Amygdala (tissue), 56 donors: ENCODE data around the gene ARHGAP15.

Experiments used
- DNase-seq, 56 donors: peaks; one replicate each; lab custom pipeline; 2025; lab: John Stamatoyannopoulos, UW

Gene ARHGAP15

DNA sequence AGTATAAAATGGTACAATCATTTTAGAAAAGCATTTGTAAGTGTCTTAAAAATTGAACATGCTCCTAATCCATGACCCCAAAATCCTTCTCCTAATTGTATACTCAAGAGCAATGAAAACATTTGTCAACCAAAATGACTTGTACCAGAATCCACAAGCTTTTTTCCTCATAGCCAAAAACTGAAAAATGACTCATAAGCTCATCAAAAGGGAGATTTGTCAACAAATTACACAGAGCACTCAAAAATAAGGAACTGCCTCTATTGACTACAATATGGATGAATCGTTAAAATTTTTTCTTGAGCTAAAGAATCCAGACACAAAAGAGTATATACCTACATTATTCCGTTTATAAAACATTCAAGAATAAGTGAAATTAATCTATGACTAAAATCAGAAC lies 544.8 kb downstream of the ARHGAP15 start:
- no peak for DNase-seq

- DNase-seq, result no peak
Observed at GRCh38 chr2:143675021-143675420, 545.8 kb downstream of the ARHGAP15 start.

GRCh38 chr2:143679617-143680016 lies 550.4 kb downstream of the ARHGAP15 start:
- no peak for DNase-seq

DNA sequence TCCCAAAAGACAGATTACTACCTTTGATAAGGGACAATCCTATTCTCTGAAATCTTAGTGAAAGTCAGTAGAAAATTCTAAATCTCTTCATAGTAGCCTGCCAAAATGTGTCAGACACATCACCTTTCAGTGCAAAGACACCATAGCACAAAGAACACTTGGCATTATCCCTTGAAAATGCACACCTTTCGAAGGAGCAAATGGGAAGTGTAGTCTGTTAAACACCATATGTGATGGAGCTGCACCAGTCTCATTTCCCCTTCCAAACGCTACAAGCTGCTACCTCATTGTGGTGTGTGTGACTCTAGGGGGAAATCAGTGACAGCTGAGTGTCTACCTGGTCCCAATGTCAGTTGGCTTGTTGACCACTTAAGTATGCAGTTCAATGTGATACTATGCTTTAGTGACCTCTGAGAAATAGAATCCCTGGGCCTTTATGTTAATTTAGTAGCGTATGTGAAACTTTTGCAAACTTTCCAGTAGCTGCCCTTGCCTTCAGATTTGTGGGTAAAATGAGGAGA lies 551.7 kb downstream of the ARHGAP15 start:
- DNase-seq, result no peak

DNA sequence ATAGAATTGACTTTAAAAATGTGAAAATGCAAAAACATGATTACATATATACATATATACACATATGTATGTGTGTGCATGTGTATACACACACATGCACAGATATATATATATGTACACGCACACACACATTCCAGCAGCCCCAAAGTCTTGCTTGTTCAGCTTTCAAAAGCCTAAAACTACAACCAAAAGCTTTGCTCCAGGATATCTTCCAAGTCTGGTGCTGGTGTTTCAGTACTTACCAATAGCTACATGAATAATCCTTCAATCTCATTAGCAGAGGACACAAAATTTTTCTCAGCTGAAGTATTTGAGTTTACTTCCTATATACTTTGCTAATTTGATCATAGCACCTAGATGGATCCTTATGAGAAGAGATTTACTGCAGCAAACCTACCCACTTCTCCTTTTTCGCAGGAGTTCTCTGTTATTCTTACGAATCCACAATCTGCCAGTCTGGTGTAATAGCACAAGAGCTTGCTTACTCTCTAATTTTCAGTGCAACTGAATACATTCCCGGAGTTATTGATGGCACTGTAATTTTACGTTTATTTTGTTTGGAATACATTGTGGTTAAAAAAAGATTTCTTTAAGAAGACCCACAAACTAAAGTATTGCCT lies 553.3 kb downstream of the ARHGAP15 start:
- no peak for DNase-seq

DNA sequence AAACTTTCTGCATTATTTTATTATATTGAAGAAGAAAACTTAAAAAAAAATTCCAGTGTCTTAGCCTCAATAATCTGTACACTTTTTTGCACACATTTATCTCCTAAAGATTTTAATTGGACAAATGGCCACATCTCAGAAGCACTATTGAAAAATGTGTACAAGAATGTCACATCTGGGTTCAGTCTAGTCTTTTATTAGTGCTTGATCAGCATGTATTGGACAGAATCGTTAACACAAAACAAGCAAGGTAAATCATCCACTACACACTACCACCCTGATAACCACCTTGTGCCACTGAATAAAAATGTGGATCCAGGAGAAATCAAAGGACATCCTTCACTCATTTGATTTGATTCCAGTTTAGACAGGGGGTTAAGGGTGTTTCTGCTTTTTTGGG lies 554.8 kb downstream of the ARHGAP15 start:
- DNase-seq, result no peak

- peak in 2 of 56 donors; percentile 8 to 9 for DNase-seq
Observed at GRCh38 chr2:143684551-143685320, 555.5 kb downstream of the ARHGAP15 start.

DNA sequence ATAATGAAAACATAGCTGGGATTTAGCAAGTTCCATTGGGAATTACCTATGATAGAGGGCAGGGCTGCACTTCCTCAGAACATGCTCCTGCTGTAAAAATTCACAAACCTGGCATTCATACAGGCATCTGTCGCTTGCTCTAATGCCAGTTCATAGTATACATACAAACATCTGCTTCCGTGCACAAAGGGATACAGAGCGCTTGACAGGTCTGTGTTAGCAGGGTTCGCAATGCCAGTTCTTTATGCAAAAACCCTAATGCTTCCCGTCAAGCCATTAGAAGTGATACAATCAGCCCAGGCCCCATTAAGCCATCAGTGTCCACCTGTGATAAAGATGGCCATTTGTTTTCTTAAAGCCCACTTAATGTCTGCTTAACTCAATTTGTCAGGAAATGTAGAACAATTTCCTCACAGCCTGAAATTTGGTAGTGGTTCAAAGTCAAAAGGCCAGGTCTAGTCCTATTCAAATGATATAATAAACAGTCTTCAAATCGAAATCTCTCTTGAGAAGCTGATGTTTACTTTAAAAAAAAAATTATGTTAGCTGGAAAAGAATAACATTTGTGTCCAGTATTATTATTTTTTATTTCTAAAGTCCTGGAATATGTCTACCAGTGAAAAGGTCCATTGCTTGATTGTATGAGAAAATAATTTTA lies 556.3 kb downstream of the ARHGAP15 start:
- DNase-seq, result no peak

GRCh38 chr2:143686585-143687164 lies 557.5 kb downstream of the ARHGAP15 start:
- peak in 1 of 56 donors; percentile 47 for DNase-seq

DNA sequence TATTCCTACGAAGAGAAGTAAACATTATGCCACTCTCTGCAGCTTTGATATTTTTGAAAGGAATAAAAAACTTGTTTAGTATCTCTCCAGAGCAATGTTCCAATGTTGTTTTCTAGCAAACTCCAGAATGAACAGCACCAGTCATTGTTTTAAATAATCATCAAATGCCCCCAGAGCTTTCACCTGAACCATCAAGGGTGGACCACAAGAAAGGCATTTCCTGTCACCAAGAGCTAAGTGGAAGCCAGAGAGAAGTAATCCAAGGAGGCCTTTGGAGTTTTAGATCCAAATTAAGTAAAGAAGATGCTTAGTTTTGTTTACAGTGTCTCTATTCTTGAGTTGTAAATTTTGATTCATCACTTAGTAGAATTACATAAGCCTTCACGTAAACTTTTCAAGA lies 559.0 kb downstream of the ARHGAP15 start:
- DNase-seq, result no peak

- no peak for DNase-seq
Observed at GRCh38 chr2:143688815-143689214, 559.6 kb downstream of the ARHGAP15 start.

- DNase-seq, result no peak
Observed at GRCh38 chr2:143689541-143689940, 560.3 kb downstream of the ARHGAP15 start.

- no peak for DNase-seq
Observed at GRCh38 chr2:143690235-143690634, 561.0 kb downstream of the ARHGAP15 start.

DNA sequence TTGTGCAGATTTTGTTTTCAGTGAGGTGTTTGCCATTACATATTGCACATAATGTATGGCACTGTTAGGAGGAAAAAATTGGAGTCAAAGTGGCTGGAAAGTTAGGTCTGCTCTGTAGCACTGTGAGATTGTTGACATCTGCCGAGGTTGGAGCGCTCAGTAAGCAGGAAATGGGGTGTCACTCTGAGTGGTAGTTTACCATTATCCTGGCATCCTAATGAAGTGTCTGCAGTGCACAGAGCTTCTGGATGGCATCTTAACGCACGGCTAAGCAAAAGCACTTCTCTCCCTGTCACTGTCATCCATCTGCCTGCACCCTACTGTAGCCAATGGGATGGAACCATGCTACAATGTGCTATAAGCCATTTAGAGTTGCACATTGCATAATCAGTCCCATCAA lies 561.9 kb downstream of the ARHGAP15 start:
- DNase-seq, result no peak

DNA sequence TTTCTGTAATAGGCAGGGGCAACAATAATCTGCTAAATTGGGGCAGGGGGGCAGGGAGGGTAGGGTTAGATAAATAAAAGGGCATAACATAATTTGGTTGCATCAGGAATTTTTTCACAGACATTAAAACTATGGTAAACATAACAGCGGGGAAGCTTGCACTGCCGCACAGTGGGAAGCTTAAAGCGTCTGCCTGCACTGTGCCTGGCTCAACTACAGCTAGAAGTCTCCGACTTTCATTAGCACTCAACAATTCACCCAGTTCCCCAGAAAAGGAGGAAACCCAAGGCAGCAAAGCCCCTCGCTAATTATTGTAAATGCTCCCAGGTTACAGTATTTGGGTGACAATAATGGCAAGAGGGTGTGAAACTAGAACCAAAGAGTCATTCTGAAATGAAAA lies 562.9 kb downstream of the ARHGAP15 start:
- DNase-seq, result no peak

DNA sequence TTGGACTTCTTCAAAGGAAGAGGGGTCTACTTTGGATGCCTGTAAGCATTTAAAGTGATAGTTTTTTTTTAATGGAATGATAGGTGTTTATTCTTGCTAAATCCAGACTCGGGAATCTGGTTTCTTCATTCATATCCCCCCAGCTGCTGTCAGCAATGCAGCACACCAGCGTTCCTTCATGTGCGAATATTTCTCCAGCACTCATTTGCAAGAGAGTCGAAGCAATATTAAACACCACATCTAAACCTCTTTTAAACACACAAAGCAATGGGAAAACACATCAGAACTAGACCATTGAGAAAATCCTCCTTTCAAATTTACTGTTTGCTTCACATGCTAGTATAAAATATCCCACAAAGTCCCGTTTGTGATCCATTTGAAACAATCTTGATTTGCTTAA lies 563.7 kb downstream of the ARHGAP15 start:
- no peak for DNase-seq

GRCh38 chr2:143694335-143694734 lies 565.1 kb downstream of the ARHGAP15 start:
- DNase-seq, result no peak

DNA sequence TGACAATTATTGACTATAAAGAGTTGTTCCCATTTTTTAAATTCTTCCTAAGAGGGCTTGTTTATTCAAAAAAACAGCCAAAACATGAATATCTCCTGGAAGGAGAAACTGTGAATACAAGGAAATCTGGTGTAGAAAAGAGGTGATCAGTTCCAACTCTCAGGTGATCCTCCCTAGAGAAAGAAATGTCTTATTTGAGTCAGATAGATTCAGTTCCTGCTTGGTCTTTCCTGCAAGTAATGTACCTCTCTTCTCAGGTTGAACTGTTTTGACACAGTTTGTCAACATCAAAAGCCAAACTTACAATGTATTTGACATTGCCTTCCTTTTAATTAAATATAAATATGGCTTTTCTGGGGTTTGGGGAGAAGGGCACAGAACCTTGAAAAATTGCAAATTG lies 567.4 kb downstream of the ARHGAP15 start:
- DNase-seq, result no peak

- no peak for DNase-seq
Observed at GRCh38 chr2:143697744-143698143, 568.5 kb downstream of the ARHGAP15 start.

GRCh38 chr2:143698352-143698751 lies 569.1 kb downstream of the ARHGAP15 start:
- DNase-seq, result no peak

GRCh38 chr2:143698888-143699570 lies 569.8 kb downstream of the ARHGAP15 start:
- DNase-seq, result no peak
